Osteoblast (primary cell): ENCODE results near the gene PCDH9. TPM values are rescaled to one million over a fixed set of nuclear protein-coding genes. Genes with fewer than 3 reads are reported as not detected.

Experiments
- DNase-seq: peaks from one replicate; pipeline ENCODE4 v3.0.0; 2011; ENCODE audit warnings: low spot score, mixed read lengths; ENCODE audit not compliant: insufficient read length; ENCODE audit errors: missing footprints
- H2AFZ ChIP-seq: 2 replicates; pipeline ENCODE4 v1.6.0; 2011; ENCODE audit warnings: mild to moderate bottlenecking, low read length
- H3K27ac ChIP-seq: 2 replicates; pipeline ENCODE4 v1.5.1; 2011; ENCODE audit warnings: mild to moderate bottlenecking, low read depth, low read length, moderate library complexity
- H3K27me3 ChIP-seq: 2 replicates; pipeline ENCODE4 v1.6.0; 2012; ENCODE audit warnings: mild to moderate bottlenecking, control low read depth, inconsistent platforms, low read length, moderate library complexity; ENCODE audit not compliant: insufficient read depth
- H3K36me3 ChIP-seq: 2 replicates; pipeline ENCODE4 v1.5.1; 2011; ENCODE audit warnings: mild to moderate bottlenecking, low read length, control low read depth, moderate library complexity; ENCODE audit not compliant: insufficient read depth
- H3K4me1 ChIP-seq: 2 replicates; pipeline ENCODE4 v1.5.1; 2011; ENCODE audit warnings: mild to moderate bottlenecking, low read length, control low read depth, moderate library complexity; ENCODE audit not compliant: insufficient read depth
- H3K4me2 ChIP-seq: 2 replicates; pipeline ENCODE4 v1.6.0; 2011; ENCODE audit warnings: mild to moderate bottlenecking, low read length; ENCODE audit not compliant: insufficient read depth
- H3K4me3 ChIP-seq: fragments of 200-600 bp; sonication (generic); 3 replicates; pipeline ENCODE4 v1.5.1; 2012; ENCODE audit warnings: mild to moderate bottlenecking, low read length, inconsistent platforms; ENCODE audit not compliant: insufficient read depth
- H3K79me2 ChIP-seq: 2 replicates; pipeline ENCODE4 v1.6.0; 2012; ENCODE audit warnings: mild to moderate bottlenecking, low read length, control low read depth, inconsistent platforms; ENCODE audit not compliant: insufficient read depth
- H3K9me3 ChIP-seq: 2 replicates; pipeline ENCODE4 v1.5.1; 2011; ENCODE audit warnings: low read depth, low read length, control low read depth
- H4K20me1 ChIP-seq: 2 replicates; pipeline ENCODE4 v1.6.0; 2012; ENCODE audit warnings: mild to moderate bottlenecking, low read length, control low read depth; ENCODE audit not compliant: insufficient read depth
- CTCF ChIP-seq: IDR thresholded peaks from 2 replicates; pipeline ENCODE4 v1.5.1; 2011; ENCODE audit warnings: mild to moderate bottlenecking, low read depth, low read length, moderate library complexity; ENCODE audit errors: extremely low read depth
- total RNA-seq: library from RNA; depleted of rRNA; stranded (reverse); fragments of >200 nt; gene quantifications from 2 replicates; pipeline ENCODE4 v1.2.3, GENCODE V29; 2012

The PCDH9 gene
- total RNA-seq, 1 donor, result 1.1 TPM

GRCh38 chr13:66462187-66462586 lies 767.9 kb downstream of the PCDH9 start:
- Histone ChIP-seq H2AFZ (no peak overlapping the region), H3K79me2 (no peaks in the 10 kb centered on the region)

DNA sequence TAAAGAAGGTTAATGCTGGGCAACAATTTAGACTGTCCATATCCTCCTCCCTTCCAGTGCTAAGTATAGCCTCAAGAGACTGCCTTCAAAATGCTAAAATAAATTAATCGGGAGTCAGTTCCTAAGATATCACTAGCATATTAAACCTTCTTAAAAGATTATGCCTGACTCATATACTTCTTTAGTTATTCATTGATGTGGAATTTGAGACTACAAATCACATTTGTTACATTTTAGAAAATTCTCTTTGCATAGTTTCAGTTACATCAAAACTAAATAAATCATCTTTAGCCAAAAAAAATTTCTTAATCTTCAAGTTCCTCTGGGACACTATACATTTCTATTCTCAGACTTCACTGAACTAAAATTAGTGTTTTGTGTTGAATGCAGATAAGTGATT lies 769.1 kb downstream of the PCDH9 start:
- Histone ChIP-seq H3K4me2 (no peak overlapping the region), H3K9me3 (no peaks in the 10 kb centered on the region), H3K27ac (no peak overlapping the region), H2AFZ (no peak overlapping the region), H4K20me1 (no peaks in the 10 kb centered on the region), H3K4me1 (peaks cover 8% of the 10 kb centered on the region), H3K4me3 (no peak overlapping the region), H3K27me3 (no peaks in the 10 kb centered on the region), H3K36me3 (no peaks in the 10 kb centered on the region), H3K79me2 (no peaks in the 10 kb centered on the region)
- DNase-seq, result no peak
- TF ChIP-seq CTCF, result no peak

More at GRCh38 chr13:66462187-66462586, 767.9 kb downstream of the PCDH9 start:
- Histone ChIP-seq H3K4me3 (no peak overlapping the region), H3K9me3 (no peaks in the 10 kb centered on the region), H4K20me1 (no peaks in the 10 kb centered on the region), H3K27me3 (no peaks in the 10 kb centered on the region), H3K4me1 (peaks cover 8% of the 10 kb centered on the region), H3K4me2 (no peak overlapping the region), H3K27ac (no peak overlapping the region), H3K36me3 (no peaks in the 10 kb centered on the region)
- DNase-seq, result no peak
- TF ChIP-seq CTCF, result no peak

GRCh38 chr13:66459634-66460033 lies 770.5 kb downstream of the PCDH9 start:
- Histone ChIP-seq H3K4me2 (no peak overlapping the region), H4K20me1 (no peaks in the 10 kb centered on the region), H3K4me3 (no peak overlapping the region), H3K4me1 (peaks cover 8% of the 10 kb centered on the region), H3K9me3 (no peaks in the 10 kb centered on the region), H3K27me3 (no peaks in the 10 kb centered on the region), H3K27ac (no peak overlapping the region), H2AFZ (no peak overlapping the region), H3K79me2 (no peaks in the 10 kb centered on the region), H3K36me3 (no peaks in the 10 kb centered on the region)
- no peak for DNase-seq
- TF ChIP-seq CTCF, result no peak

DNA sequence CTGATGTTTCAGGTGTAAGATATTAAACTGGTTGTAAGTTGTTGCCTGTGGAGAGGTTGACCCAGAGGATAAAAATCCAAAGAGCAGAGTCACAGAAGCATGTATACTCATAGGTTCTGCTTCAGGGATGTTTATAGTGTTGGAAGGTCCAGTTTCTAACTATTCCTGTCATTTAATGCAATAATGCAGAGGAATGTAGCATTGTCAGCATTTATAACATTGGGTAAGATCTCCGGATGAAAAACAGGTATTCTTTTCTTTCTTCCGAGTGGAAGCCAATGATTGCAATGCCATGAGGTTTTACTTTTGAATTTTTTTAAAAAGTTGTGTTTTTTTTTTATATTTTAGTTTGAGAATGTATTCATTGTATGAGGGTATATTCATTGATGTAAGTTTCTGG lies 771.0 kb downstream of the PCDH9 start:
- Histone ChIP-seq H3K9me3 (no peaks in the 10 kb centered on the region), H3K4me2 (no peak overlapping the region), H3K4me1 (peaks cover 8% of the 10 kb centered on the region), H3K36me3 (no peaks in the 10 kb centered on the region), H3K27ac (no peak overlapping the region), H4K20me1 (no peaks in the 10 kb centered on the region), H3K79me2 (no peaks in the 10 kb centered on the region), H2AFZ (no peak overlapping the region), H3K4me3 (no peak overlapping the region), H3K27me3 (no peaks in the 10 kb centered on the region)
- DNase-seq, result no peak
- TF ChIP-seq CTCF, result no peak
